GM21381 (cell line): ENCODE measurements around the gene ST3GAL4.
A peak's percentile ranks its signal among the peaks of the same experiment; 100 is the strongest.

Experiments
- ATAC-seq: cut with Tn5 transposase; IDR thresholded peaks from one replicate; pipeline ENCODE4 v1.9.1; 2021; ENCODE audit warnings: mild to moderate bottlenecking, moderate library complexity; ENCODE audit not compliant: unreplicated experiment

Gene ST3GAL4

DNA sequence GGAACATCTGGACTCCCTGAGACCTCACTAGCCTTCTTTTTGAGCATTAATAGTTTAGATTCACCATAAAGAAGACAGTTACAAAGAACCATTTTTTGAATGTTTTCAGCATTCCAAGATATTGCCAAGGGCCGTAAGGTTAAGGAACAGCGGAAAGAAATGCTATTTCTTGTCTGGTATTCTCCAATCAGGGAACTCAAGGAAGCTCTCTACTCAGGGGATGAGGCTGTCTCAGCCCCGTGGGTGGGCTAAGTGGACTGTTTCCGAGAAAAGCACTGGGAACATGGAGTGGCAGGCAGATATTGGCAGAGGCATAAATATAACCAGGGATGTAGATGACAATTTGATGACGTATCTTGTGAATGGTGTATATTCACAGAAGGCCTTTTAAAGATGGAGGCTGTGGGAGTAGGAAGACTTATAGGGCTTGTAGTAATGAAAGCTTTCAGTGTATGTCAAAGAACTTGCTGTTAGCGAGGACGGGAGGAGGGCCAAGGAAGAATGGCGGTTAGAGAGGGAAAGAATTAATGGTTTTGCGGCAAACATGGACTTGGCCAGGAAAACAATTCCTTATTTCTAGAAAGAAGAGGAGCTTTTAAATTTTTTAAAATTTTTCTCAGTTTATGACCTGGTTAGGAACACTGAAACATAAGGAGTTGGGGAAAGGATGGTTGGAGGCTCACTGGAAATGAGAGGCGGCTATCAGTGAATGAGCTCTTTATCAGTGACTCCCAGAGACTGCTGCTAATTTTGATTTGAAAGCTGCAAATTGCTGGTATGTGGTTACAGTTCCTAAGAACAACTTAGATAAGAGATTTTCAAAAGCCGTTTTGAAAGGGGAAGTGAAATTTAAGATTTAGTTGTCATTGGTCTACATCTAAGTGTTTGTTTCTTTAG lies 64.6 kb downstream of the ST3GAL4 start:
- peak; percentile 71 for ATAC-seq

DNA sequence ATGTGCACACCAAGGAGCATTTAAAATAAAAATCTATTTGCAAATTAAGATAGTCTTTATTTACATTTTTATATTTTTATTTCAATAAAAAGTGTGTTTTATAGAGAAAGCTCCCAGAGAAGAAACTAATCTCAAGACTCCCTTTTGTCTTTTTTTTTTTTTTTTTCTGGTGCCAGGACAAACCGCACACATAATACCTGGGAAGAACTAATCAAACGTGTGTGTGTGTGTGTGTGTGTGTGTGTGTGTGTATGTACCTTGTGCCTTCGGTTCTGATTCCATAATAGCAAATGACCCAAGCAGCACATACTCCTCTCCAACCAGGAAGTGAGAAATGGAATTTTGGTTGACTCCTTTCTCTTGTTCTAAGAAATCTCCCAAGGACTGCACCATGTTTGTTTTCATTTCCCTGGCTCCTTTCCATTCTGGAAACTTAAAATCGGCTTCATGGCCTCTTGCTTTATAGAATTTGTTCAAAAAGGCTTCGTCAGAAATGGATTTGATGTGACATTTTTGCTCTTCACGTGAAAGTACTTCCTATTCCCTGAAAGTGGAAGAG lies 65.3 kb downstream of the ST3GAL4 start:
- ATAC-seq = no peak

GRCh38 chr11:126421271-126421671 lies 65.8 kb downstream of the ST3GAL4 start:
- no peak for ATAC-seq

GRCh38 chr11:126422446-126422845 lies 67.0 kb downstream of the ST3GAL4 start:
- ATAC-seq = no peak

DNA sequence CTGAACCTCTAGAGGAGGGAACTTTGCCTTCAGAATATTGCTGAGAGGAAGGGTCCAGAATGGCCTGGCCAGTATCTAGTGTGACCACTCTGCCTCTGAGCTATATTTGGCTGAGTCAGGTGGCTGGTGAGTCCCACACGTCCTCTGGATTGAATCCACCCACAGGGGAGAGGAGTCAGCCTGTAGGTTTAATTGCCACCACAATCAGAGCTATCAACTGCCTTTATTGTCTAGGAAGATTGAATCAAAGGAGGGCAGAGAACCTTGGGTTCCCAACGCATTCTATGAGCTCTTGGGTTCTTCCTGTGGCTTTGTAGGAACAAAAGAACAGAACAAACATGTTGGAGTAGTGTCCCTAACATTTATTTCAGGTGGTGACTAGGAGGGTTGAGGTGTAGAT lies 67.7 kb downstream of the ST3GAL4 start:
- no peak for ATAC-seq

GRCh38 chr11:126423743-126424142 lies 68.3 kb downstream of the ST3GAL4 start:
- no peak for ATAC-seq

DNA sequence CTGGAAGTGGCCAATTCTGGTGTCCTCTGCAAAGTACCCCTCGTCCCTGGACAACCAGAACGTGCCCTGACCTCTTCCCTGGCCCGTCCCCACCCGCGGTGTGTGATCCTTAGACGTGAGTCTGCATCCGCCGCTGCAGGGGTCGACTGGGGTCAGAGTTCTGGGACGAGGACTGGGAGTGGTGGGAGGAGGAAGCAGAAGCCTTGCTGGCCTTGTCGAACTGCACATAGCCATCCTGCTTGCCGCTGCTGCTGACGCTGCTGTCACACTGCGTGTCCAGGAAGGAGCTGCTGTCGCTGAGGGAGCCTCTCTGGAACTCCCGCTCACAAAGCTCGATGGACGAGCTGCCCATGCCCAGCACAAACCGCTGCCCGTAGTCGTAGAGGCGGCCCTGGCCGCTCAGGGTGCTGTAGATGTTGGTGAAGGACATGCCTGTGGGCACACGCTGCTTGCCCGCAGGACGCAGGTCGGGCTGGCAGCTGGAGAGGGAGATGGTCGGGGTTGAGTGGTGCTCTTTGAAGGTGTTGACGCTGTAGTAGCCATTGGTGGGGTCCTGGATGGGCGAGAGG lies 69.1 kb downstream of the ST3GAL4 start:
- ATAC-seq = no peak

- ATAC-seq = no peak
These were observed 70.6 kb downstream of the ST3GAL4 start for GRCh38 chr11:126426106-126426505.

- peak; percentile 85 for ATAC-seq
These were observed 71.6 kb downstream of the ST3GAL4 start for GRCh38 chr11:126426820-126427749.

DNA sequence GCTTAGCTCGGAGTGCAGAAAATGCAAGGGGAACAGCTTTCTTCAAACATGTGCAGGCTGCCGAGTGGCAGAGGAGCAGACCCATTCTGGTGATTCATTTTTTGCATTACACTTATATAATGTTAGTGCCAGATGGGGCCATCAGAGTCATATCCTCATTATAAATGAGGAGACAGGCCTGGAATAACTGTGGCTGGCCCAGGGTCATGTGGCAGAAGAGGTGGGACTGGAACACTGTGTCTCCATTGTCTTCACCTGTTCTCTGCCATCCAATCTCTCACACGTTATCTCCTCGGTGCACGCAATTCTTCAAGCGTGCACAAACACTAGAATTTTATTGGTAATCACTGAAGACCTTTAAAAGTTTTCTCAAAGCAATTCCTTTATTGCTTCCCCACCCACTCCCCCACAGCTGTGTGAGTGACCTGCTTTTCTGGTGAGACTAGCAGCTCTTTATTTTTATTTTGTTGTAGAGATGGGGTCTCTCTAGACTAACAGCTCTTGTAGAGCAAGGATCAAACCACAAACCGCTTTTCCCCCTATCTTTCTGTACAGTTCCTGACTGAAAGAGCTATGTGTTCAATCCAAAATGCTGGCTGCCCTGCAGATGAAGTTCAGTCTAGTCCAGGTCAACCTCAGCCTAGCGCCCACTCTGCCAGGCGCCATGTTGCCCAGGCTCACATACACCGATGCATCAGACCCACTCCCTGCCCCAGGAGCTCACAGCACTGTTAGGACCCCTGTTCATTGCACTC lies 75.3 kb downstream of the ST3GAL4 start:
- no peak for ATAC-seq

GRCh38 chr11:126431401-126432064 lies 76.0 kb downstream of the ST3GAL4 start:
- no peak for ATAC-seq

- ATAC-seq = no peak
These were observed 76.6 kb downstream of the ST3GAL4 start for GRCh38 chr11:126432065-126432461.

GRCh38 chr11:126432525-126432924 lies 77.0 kb downstream of the ST3GAL4 start:
- no peak for ATAC-seq

DNA sequence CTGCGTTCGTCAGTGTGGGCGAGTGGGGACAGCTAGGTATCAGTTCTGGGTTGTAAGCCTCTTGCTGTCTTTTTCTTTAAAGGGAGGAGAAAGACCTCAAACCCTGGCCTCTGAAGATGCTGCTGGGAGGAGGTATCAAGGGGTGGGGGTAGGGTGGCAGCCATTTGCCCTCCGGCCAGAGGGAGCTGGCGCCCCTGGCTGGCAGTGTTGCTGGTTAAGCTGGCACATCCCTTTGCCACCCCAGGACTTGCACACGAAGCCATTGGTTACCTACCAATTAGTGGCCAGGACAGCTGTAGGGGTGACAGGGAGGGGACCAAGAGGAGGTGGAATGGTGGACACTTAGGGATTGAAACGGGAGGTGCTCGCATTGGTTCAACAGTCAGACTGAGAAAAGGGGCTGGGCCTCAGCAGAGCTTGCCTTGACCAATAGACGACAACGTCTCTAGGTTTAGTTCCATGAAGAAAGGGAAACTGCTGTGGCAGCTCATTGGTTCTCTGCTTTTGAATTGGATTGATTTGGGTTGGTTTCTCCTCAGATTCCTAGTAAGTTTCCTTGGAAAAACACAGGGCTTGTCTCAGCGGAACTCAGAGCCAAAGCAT lies 77.9 kb downstream of the ST3GAL4 start:
- ATAC-seq = no peak

- no peak for ATAC-seq
These were observed 78.8 kb downstream of the ST3GAL4 start for GRCh38 chr11:126433989-126434949.

- no peak for ATAC-seq
These were observed 79.5 kb downstream of the ST3GAL4 start for GRCh38 chr11:126434950-126435335.

DNA sequence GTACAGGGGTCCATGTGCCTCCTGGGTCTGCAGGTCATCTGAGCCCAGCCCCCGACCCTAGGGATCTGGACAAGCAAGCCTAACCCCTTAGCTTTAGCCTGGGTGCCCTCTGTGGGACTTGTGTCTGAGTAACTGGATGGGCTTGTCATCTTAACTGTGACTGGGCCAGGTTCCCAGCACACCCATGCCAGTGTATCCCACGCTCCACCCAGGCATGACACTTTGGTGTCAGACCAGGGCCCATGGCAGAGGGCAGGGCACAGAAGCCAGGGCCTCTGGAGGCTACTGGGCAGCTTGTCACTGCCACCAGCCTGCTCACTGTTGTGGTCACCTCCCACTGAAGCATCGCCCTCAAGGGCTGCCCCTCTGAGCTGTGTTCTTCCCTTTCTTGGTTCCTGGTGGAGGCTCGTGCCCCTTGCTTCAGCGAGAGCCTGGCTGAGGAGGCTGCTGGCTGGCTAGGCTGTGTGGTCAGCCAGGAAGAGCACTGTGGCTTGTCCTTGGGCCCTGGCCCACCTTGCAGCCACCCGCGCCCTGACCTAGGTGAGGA lies 80.8 kb downstream of the ST3GAL4 start:
- ATAC-seq = no peak

GRCh38 chr11:126437731-126438130 lies 82.2 kb downstream of the ST3GAL4 start:
- no peak for ATAC-seq
